ENCODE results near the gene DSC3.

Gene DSC3

GRCh38 chr18:31042406-31043181 is at the start of gene DSC3:
Gene DSC3 (minus strand): TSS chr18:31042742. CDS start chr18:31042660, 82 bp downstream.
- DNase-seq, result no peak

DNA sequence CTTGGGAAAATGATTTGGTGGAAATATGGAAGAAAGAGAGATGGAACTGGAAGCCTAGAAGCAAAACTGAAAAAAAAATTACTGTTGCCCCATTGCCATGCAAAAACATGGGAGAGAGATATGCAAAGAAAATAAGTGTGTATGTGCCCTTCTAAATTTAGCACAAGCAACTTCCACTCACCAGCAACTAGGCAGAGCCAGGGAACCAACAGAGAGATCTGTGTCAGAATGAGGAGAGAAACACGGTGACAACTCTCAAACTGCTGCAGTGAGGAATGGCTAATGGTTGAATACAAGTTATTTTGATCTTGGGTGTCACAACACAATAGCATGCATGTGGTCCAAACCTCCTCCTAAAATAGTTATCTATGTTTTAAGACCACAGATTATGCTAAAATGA is 48.8 kb upstream of the DSC3 start:
- no peak for DNase-seq

DNA sequence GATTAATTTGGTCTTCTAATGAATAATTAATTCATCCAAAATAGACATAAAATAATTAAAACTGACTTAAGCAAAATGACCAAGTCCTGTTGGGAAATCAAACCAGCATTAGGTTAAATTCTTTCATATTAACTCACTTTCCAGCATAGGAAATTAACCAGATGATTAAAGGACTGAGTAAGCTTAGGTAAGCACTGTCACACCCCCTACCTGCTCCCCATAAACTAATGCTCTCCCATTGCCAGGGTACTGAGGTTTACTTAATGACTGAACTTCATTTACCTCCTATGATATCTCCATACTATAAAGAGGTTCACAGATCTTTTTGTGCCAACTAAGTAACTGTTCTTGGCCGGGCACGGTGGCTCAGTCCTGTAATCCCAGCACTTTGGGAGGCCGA is 46.0 kb upstream of the DSC3 start:
- DNase-seq, result no peak

- no peak for DNase-seq
Measured at GRCh38 chr18:31079973-31080372, 37.4 kb upstream of the DSC3 start.

DNA sequence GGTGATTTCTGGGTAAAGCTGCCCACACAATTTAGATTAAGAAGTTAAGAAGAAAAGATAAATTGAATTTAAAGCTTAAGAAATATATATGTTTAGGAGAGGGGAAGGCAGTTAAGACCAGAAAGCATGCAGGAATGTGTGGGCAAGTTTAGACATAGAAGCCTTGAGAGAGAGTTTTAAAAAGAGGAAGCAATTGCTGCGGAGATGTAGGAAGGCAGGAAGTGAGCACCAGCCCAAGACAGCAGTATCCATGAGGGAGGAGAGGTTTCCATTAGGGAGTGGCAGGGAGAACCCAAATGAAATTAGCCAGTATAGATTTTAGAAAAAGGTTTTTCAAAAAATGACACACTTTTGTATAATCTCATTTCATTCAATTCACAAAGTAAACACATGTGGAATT is 35.3 kb upstream of the DSC3 start:
- DNase-seq, result no peak

- no peak for DNase-seq
Measured at GRCh38 chr18:31072175-31072574, 29.6 kb upstream of the DSC3 start.

DNA sequence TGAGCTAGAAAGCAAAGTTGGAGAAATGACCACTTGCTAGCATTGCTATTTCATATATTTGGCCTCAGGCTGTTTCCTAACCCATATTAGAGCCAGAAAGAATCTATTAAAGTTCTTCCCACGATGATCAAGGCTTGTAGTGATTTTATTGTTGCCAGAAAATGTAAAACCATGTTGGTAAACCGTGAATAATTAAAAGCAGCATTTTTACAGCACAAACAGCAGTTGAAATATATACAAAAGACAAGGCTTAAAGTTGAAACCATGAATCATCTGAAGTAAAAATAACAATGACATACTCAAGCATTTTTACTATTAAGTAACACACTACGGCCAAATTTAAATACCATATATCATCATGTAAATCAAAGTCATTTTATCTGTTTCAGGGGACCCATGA is 27.7 kb upstream of the DSC3 start:
- no peak for DNase-seq

GRCh38 chr18:31066266-31066665 is 23.7 kb upstream of the DSC3 start:
- no peak for DNase-seq

GRCh38 chr18:31065036-31065773 is 22.7 kb upstream of the DSC3 start:
- no peak for DNase-seq

- no peak for DNase-seq
Measured at GRCh38 chr18:31064130-31064529, 21.6 kb upstream of the DSC3 start.

GRCh38 chr18:31061945-31062344 is 19.4 kb upstream of the DSC3 start:
- DNase-seq, result no peak

DNA sequence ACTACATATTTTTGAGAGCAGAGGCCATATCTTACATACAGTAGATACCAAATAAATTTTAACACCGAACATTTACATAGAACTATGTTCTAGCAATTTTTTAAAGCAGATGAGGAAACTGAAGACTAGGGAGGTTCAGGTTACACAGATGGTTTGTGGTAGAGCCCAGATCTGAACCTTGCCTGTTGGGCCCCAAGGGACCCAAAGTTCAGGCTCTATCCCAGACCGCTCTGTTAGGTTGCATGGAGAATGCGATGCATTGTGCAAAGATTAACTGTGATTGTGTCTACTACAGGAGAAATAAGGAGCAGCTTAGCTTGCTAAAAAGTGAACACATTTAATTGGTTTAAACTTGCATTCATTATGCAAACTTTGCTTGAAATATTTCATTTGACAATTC is 16.4 kb upstream of the DSC3 start:
- DNase-seq, result no peak

GRCh38 chr18:31057917-31058316 is 15.4 kb upstream of the DSC3 start:
- DNase-seq, result no peak

GRCh38 chr18:31057051-31057450 is 14.5 kb upstream of the DSC3 start:
- no peak for DNase-seq

- DNase-seq, result no peak
Measured at GRCh38 chr18:31056296-31056695, 13.8 kb upstream of the DSC3 start.

DNA sequence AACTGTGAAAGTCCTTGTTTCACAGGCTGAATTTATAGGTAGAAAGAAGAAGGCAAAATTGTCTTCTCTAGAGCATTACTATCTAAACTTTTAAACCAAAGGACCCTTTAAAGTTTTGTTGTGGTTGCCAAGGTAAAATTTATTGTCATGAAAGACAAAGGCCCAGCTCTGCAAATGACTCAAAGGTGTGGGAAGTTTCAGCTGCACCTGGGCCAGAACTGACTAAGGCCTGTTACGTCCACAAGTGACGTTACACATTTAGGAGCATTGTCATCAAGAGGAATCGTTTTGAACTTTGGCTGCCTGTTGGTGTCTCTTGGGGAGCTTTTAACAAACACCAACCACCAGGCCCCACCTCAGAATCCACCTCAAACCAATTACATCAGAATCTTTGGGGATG is 8.1 kb upstream of the DSC3 start:
- no peak for DNase-seq

GRCh38 chr18:31049189-31049588 is 6.6 kb upstream of the DSC3 start:
- DNase-seq, result no peak

- DNase-seq, result no peak
Measured at GRCh38 chr18:31048216-31048615, 5.7 kb upstream of the DSC3 start.

GRCh38 chr18:31046916-31047315 is 4.4 kb upstream of the DSC3 start:
- no peak for DNase-seq

- no peak for DNase-seq
Measured at GRCh38 chr18:31045599-31045998, 3.1 kb upstream of the DSC3 start.

DNA sequence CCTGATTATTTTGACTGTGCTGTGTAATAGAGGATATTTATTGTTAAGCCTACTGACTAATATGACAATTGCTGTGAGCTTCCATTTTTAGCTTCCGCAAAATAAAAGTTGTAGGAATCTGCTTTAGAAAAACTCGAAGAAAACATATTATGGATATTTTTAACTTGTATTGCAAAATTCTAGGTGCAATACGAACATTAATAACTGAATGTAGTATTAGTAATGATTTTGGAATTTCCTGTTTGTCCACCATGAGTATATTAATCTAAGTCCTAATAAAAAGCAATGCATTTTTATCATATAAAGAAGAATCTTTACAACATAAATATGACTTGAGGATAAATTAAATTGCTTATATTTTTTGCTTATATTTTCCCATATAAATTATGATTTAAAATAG is 2.4 kb upstream of the DSC3 start:
- DNase-seq, result no peak

DNA sequence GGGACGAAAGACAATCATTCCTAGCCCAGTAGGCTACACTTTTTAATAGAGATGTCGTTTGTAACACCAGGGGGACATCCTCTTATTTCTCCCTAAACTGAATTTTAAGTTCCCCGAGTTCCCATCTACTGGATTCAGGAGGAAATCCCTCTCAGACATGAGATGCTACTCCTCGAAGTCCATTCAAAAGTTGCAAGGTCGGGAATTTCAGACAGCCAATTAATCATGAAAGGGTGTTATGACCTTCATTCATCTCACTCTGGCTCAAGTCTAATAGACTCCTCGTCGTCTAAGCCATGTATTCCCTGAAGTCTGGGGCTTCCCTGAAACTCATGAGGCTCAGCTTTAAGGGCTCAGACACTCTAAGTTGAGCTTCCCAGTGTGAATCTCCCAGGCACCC is 1.2 kb upstream of the DSC3 start:
- no peak for DNase-seq

GRCh38 chr18:31042084-31042405 is 497 bp downstream of the DSC3 start:
- DNase-seq, result no peak

GRCh38 chr18:31041271-31042083 is 1.1 kb downstream of the DSC3 start:
- no peak for DNase-seq
